Gastrocnemius medialis (tissue), 4 donors: ENCODE measurements around the gene ZNRF3. TPM values are rescaled to one million over a fixed set of nuclear protein-coding genes. Genes with fewer than 3 reads are reported as not detected.

Source experiments
- ATAC-seq, 2 donors: fragments of 150-250 bp; one replicate each; pipeline ENCODE4 v1.9.1; 2016
- DNase-seq, 2 donors: peaks; one replicate each; pipeline ENCODE4 v3.0.0-alpha.2; 2019
- H3K27ac ChIP-seq, 4 donors: fragments of 200-600 bp; sonication (generic); 1 replicate in 1 of 4; 2 replicates in 3 of 4; pipeline ENCODE4 v1.5.1; 2016 to 2018; ENCODE audit warnings: mild to moderate bottlenecking in 2 of 4, moderate library complexity in 1 of 4
- H3K27me3 ChIP-seq, 3 donors: fragments of 200-600 bp; sonication (generic) in 2 of 3; 1 replicate in 1 of 3; 2 replicates in 2 of 3; pipeline versions ENCODE4 v1.5.1 to v1.6.0; 2016 to 2019; ENCODE audit warnings: mild to moderate bottlenecking in 1 of 3, moderate library complexity in 1 of 3
- H3K36me3 ChIP-seq, 2 donors: fragments of 200-600 bp; sonication (generic) in 1 of 2; one replicate each; pipeline ENCODE4 v1.5.1; 2017 to 2018
- H3K4me1 ChIP-seq, 2 donors: fragments of 200-600 bp; sonication (generic) in 1 of 2; one replicate each; pipeline ENCODE4 v1.5.1; 2016 to 2017; ENCODE audit warnings: mild to moderate bottlenecking in 2 of 2
- H3K4me3 ChIP-seq, 4 donors: fragments of 200-600 bp; sonication (generic) in 3 of 4; 1 replicate in 1 of 4; 2 replicates in 3 of 4; pipeline ENCODE4 v1.5.1; 2016 to 2019; ENCODE audit warnings: mild to moderate bottlenecking in 2 of 4
- H3K9me3 ChIP-seq, 3 donors: fragments of 200-600 bp; sonication (generic) in 2 of 3; 1 replicate in 1 of 3; 2 replicates in 2 of 3; pipeline ENCODE4 v1.5.1; 2016 to 2019
- POLR2A ChIP-seq, 2 donors: fragments of 450-650 bp; IDR thresholded peaks; one replicate each; pipeline ENCODE4 v1.6.1; 2017; ENCODE audit warnings: antibody characterized with exemption in 2 of 2, mild to moderate bottlenecking in 2 of 2, moderate library complexity in 2 of 2
- in situ Hi-C, 4 donors: fragments of 200-750 bp; cut with MboI; loops; one replicate each; pipeline versions ENCODE4 v1.15.0 to v1.8.0; 2017; ENCODE audit warnings: low sequenced_read_pairs in 4 of 4
- intact Hi-C: fragments of 100-400 bp; cut with DNase I; formaldehyde crosslinking; loops from one replicate; pipeline ENCODE4 v1.15.1; 2023; ENCODE audit warnings: low total_unique reads
- total RNA-seq, 4 donors: library from RNA; depleted of rRNA; stranded (reverse); fragments of >200 nt; gene quantifications; one replicate each; pipeline versions ENCODE4 v1.1.0 to v1.2.3, GENCODE V29; 2016
- TF ChIP-seq, protein P1 (sequence below), 5 experiments: fragments of 450-650 bp in 3 of 5; fragments of 200-600 bp in 2 of 5; sonication (generic) in 2 of 5; IDR thresholded peaks in 4 of 5; conservative IDR thresholded peaks in 1 of 5; 1 replicate in 4 of 5; 2 replicates in 1 of 5; pipeline ENCODE4 v1.5.1; 2016 to 2019; ENCODE audit warnings: antibody characterized with exemption in 5 of 5, mild to moderate bottlenecking in 3 of 5, moderate library complexity in 3 of 5

ZNRF3 gene
- total RNA-seq: 10 to 100 TPM in 3 of 4 donors, 1 to 10 TPM in 1; 7.8 to 19.1 (median 11.1) TPM

DNA sequence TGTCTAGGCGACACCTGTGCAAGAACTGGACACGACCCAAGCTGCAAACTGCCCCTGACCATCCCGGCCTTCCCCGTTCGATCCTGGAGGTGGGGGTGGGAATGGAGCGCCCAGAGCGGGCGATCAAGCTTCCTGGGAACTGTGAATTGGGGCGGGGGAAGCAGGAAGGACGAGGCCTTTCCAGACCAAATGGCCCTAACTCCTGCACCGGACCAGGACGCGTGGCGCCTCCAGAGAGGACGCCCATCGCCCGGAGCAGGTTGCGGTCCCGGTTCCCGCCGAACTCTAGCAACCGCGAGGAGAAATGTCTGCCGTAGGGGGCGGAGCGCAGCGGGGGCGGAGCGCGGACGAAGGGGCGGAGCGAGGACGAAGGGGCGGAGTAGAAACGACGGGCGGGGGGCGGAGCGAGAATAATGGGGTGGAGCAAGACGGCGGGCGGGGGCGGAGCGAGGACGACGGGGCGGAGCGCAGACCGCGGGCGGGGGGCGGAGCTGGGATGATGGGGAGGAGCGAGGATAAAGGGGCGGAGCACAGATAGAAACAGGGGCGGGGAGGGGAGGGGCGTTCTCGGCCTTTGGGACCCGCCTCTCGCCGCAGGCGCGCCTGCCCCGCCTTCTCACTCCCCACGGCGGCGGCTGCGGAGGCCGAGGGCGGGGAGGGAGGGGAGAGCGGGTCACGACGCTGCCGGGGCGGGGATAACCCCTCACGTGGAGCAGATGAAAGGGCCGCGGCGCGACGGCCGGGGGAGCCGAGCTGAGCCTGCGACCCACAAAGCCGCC lies at the start of gene ZNRF3:
Gene ZNRF3 (plus strand): TSS at position 695 of the 779 bp plus-strand sequence. CDS start 195 bp downstream, outside the sequence.
- Histone ChIP-seq H3K4me1 (peaks cover 12 to 34% of the 10 kb centered on the region in 2 donors), H3K9me3 (no peaks in the 10 kb centered on the region), H3K4me3 (peak within 1 kb of the TSS; percentile 69 to 96 (median 79)), H3K36me3 (no peaks in the 10 kb centered on the region), H3K27me3 (no peaks in the 10 kb centered on the region), H3K27ac (peak within 1 kb of the TSS; percentile 66 to 76 (median 76))
- in situ Hi-C loops (no loop called here), intact Hi-C loops (loop anchor here (1.0 to 5.0 kb wide), 2 partner anchors 44 to 95 kb away; no protein-coding TSS in a partner anchor)
- DNase-seq (peak; percentile 89 to 91), ATAC-seq (peak; percentile 87 to 88)
- peak; percentile 83 for TF ChIP-seq POLR2A (IDR thresholded peaks at IDR 0.05)
- TF ChIP-seq, protein P1, sequence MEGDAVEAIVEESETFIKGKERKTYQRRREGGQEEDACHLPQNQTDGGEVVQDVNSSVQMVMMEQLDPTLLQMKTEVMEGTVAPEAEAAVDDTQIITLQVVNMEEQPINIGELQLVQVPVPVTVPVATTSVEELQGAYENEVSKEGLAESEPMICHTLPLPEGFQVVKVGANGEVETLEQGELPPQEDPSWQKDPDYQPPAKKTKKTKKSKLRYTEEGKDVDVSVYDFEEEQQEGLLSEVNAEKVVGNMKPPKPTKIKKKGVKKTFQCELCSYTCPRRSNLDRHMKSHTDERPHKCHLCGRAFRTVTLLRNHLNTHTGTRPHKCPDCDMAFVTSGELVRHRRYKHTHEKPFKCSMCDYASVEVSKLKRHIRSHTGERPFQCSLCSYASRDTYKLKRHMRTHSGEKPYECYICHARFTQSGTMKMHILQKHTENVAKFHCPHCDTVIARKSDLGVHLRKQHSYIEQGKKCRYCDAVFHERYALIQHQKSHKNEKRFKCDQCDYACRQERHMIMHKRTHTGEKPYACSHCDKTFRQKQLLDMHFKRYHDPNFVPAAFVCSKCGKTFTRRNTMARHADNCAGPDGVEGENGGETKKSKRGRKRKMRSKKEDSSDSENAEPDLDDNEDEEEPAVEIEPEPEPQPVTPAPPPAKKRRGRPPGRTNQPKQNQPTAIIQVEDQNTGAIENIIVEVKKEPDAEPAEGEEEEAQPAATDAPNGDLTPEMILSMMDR (IDR thresholded peaks at IDR 0.05 in 4 of 5, conservative IDR thresholded peaks at IDR 0.05 in 1 of 5): peak in 1 of 5 experiments; percentile 14

DNA sequence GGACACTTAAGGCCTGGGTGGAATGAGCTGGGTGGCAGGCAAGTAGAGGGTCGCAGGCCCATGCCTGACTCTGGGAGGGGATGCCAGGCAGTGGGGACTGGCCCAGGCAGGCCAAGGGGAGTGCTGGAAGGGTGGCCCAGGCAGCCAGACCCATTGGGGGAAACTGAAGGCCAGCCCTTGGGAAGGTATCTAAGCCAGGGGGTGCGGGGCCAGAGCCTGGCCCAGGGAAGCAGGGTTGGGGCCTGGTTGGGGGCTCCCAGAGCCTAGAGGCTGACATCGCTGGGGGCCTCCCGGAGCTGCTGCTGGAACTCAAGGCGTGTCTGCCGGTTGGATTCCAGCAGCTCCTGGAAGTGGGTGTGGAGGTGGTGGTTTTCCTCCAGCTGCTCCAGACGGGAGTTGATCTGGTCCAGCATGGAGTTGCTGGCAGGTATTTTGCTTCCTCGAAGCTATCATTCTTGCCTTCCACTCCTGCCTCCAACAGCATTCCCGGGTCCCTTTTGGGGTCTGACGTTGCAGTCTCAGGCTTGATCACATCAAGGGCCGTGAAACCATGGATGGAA lies 47.7 kb upstream of the ZNRF3 start:
- ATAC-seq: no peak
- in situ Hi-C loops: loop anchor here in 2 of 4 donors (25.0 kb wide), 1 partner anchor 773 kb away; no protein-coding TSS in a partner anchor
- intact Hi-C loops: no loop called here

DNA sequence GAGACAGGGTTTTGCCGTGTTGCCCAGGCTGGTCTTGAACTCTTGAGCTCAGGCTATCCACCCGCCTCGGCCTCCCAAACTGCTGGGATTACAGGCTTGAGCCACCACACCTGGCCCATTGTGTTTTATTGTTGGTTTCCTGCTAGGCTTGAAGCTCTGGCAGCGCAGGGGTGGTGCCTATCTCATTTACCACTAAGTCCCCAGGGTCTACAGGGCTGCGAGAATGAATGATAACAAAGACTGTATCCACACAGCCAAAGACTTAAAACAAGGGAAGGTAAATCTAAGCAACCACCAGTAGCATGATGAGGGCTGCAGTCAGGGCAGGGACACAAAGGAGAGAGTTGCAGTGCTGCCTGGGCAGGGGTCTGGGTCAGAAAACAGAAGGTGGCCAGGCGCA lies 45.7 kb upstream of the ZNRF3 start:
- no peaks in the 10 kb centered on the region for H3K36me3 ChIP-seq
- H3K27ac ChIP-seq: no peak overlapping the region
- no peak for ATAC-seq
- no peaks in the 10 kb centered on the region for H3K9me3 ChIP-seq
- no peaks in the 10 kb centered on the region for H3K27me3 ChIP-seq
- no peak for DNase-seq
- H3K4me3 ChIP-seq: no peak overlapping the region
- in situ Hi-C loops: loop anchor here in 2 of 4 donors (25.0 kb wide), 1 partner anchor 775 kb away; no protein-coding TSS in a partner anchor
- intact Hi-C loops: no loop called here
- H3K4me1 ChIP-seq: no peaks in the 10 kb centered on the region
- no peak for TF ChIP-seq POLR2A (IDR thresholded peaks at IDR 0.05)
- TF ChIP-seq, protein P1 (IDR thresholded peaks at IDR 0.05 in 4 of 5, conservative IDR thresholded peaks at IDR 0.05 in 1 of 5): no peak

More for the DNA sequence above, 47.7 kb upstream of the ZNRF3 start:
- TF ChIP-seq, protein P1 (IDR thresholded peaks at IDR 0.05 in 4 of 5, conservative IDR thresholded peaks at IDR 0.05 in 1 of 5): no peak
- TF ChIP-seq POLR2A (IDR thresholded peaks at IDR 0.05): no peak
- Histone ChIP-seq H3K9me3 (no peaks in the 10 kb centered on the region), H3K4me3 (no peak overlapping the region), H3K4me1 (no peaks in the 10 kb centered on the region), H3K27ac (no peak overlapping the region), H3K27me3 (no peaks in the 10 kb centered on the region), H3K36me3 (no peaks in the 10 kb centered on the region)
- DNase-seq: no peak

DNA sequence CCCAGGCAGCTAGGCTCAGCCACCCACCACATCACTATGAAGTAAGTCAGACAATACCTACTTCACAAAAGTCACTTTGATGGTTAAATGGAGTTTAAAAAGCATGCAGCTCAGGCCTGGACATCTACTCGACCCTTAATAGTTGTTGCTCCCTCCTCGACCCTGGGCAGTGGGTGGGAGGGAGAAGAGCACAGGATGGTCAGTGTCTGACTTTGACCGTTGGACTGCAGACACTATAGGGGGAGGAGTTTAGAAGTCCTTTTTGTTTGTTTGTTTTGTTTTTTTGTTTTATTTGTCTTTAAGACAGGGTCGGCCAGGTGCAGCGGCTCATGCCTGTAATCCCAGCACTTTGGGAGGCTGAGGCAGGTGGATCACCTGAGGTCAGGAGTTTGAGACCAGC lies 44.4 kb upstream of the ZNRF3 start:
- in situ Hi-C loops (loop anchor here in 2 of 4 donors (25.0 kb wide), 1 partner anchor 777 kb away; no protein-coding TSS in a partner anchor), intact Hi-C loops (no loop called here)
- Histone ChIP-seq H3K4me3 (no peak overlapping the region), H3K27me3 (no peaks in the 10 kb centered on the region), H3K36me3 (no peaks in the 10 kb centered on the region), H3K27ac (no peak overlapping the region), H3K4me1 (no peaks in the 10 kb centered on the region), H3K9me3 (no peaks in the 10 kb centered on the region)
- ATAC-seq (no peak), DNase-seq (no peak)
- TF ChIP-seq, protein P1 (IDR thresholded peaks at IDR 0.05 in 4 of 5, conservative IDR thresholded peaks at IDR 0.05 in 1 of 5): no peak
- TF ChIP-seq POLR2A (IDR thresholded peaks at IDR 0.05): no peak
